Loucy (cell line): Measurements from ENCODE around the gene ADRB2.

Experiments
- H2AFZ ChIP-seq: fragments of 200-600 bp; sonication (generic); 2 replicates; pipeline ENCODE4 v1.6.0; 2016; ENCODE audit warnings: antibody characterized with exemption, mild to moderate bottlenecking, low read length, moderate library complexity
- H3F3A ChIP-seq: fragments of 200-600 bp; 2 replicates; pipeline ENCODE4 v1.6.0; 2016; ENCODE audit warnings: antibody characterized with exemption, low read depth, mild to moderate bottlenecking
- H3K27me3 ChIP-seq: fragments of 200-600 bp; sonication (generic); 2 replicates; pipeline ENCODE4 v1.6.1; 2014; ENCODE audit warnings: low read length, mild to moderate bottlenecking; ENCODE audit not compliant: insufficient read depth, poor library complexity, severe bottlenecking
- H3K36me3 ChIP-seq: fragments of 200-600 bp; sonication (generic); 2 replicates; pipeline ENCODE4 v1.6.1; 2016; ENCODE audit warnings: low read length; ENCODE audit not compliant: insufficient read depth
- H3K4me1 ChIP-seq: fragments of 200-600 bp; sonication (generic); 2 replicates; pipeline ENCODE4 v1.5.1; 2014; ENCODE audit warnings: low read length, mild to moderate bottlenecking; ENCODE audit not compliant: insufficient read depth, poor library complexity, severe bottlenecking
- H3K4me2 ChIP-seq: fragments of 200-600 bp; sonication (generic); 2 replicates; pipeline ENCODE4 v1.6.0; 2014; ENCODE audit warnings: antibody characterized with exemption, low read length, low read depth, mild to moderate bottlenecking; ENCODE audit not compliant: poor library complexity, severe bottlenecking
- H3K4me3 ChIP-seq: fragments of 200-600 bp; sonication (generic); 2 replicates; pipeline ENCODE4 v1.5.1; 2014; ENCODE audit warnings: low read length, mild to moderate bottlenecking, mixed read lengths; ENCODE audit not compliant: poor library complexity, severe bottlenecking
- H3K79me2 ChIP-seq: fragments of 200-600 bp; sonication (generic); 2 replicates; pipeline ENCODE4 v1.6.1; 2014; ENCODE audit warnings: low read length; ENCODE audit not compliant: insufficient read depth
- H3K9ac ChIP-seq: fragments of 200-600 bp; sonication (generic); 2 replicates; pipeline ENCODE4 v1.6.0; 2014; ENCODE audit warnings: mild to moderate bottlenecking, low read depth, low read length, moderate library complexity; ENCODE audit not compliant: poor library complexity, severe bottlenecking
- H3K9me2 ChIP-seq: fragments of 200-600 bp; sonication (generic); replicated peaks from 2 replicates; pipeline ENCODE4 v1.6.1; 2016; ENCODE audit warnings: low read depth, low read length, mixed read lengths
- H3K9me3 ChIP-seq: fragments of 200-600 bp; sonication (generic); 2 replicates; pipeline ENCODE4 v1.6.1; 2014; ENCODE audit warnings: mild to moderate bottlenecking, antibody characterized with exemption, low read length, low read depth; ENCODE audit not compliant: insufficient read depth
- H4K20me1 ChIP-seq: fragments of 200-600 bp; sonication (generic); 2 replicates; pipeline ENCODE4 v1.6.0; 2014; ENCODE audit warnings: antibody characterized with exemption, low read length, mild to moderate bottlenecking; ENCODE audit not compliant: insufficient read depth, poor library complexity, severe bottlenecking
- CTCF ChIP-seq: fragments of 200-600 bp; sonication (generic); conservative IDR thresholded peaks from 2 replicates; pipeline ENCODE4 v1.5.1; 2014; ENCODE audit warnings: mild to moderate bottlenecking, antibody characterized with exemption, low read length
- EZH2phosphoT487 ChIP-seq: fragments of 200-600 bp; IDR thresholded peaks from 2 replicates; pipeline ENCODE4 v1.6.1; 2018; ENCODE audit warnings: antibody characterized with exemption, mild to moderate bottlenecking, moderate library complexity, borderline replicate concordance

ADRB2 gene

GRCh38 chr5:148826739-148827070, 294 bp downstream of the ADRB2 start:
- Histone ChIP-seq H2AFZ (no peak overlapping the region), H3K79me2 (no peaks in the 10 kb centered on the region), H4K20me1 (no peaks in the 10 kb centered on the region), H3K9me2 (no peaks in the 10 kb centered on the region), H3F3A (no peaks in the 10 kb centered on the region), H3K36me3 (no peaks in the 10 kb centered on the region), H3K4me2 (no peak overlapping the region), H3K9ac (no peak overlapping the region), H3K9me3 (no peaks in the 10 kb centered on the region), H3K4me3 (no peak overlapping the region), H3K27me3 (no peaks in the 10 kb centered on the region), H3K4me1 (no peaks in the 10 kb centered on the region)
- no peak for TF ChIP-seq CTCF
- no peak for TF ChIP-seq EZH2phosphoT487

- no peaks in the 10 kb centered on the region for H3K9me2 ChIP-seq
- H3K9ac ChIP-seq = no peak overlapping the region
- no peak overlapping the region for H2AFZ ChIP-seq
- H3F3A ChIP-seq = no peaks in the 10 kb centered on the region
- H4K20me1 ChIP-seq = no peaks in the 10 kb centered on the region
- TF ChIP-seq CTCF (no peak), EZH2phosphoT487 (no peak)
- H3K4me2 ChIP-seq = no peak overlapping the region
- no peaks in the 10 kb centered on the region for H3K4me1 ChIP-seq
- H3K79me2 ChIP-seq = no peaks in the 10 kb centered on the region
- H3K4me3 ChIP-seq = no peak overlapping the region
- no peaks in the 10 kb centered on the region for H3K27me3 ChIP-seq
- H3K36me3 ChIP-seq = no peaks in the 10 kb centered on the region
- no peaks in the 10 kb centered on the region for H3K9me3 ChIP-seq
These were observed 1.3 kb downstream of the ADRB2 start for GRCh38 chr5:148827723-148828122.

GRCh38 chr5:148828511-148829247, 2.3 kb downstream of the ADRB2 start:
- Histone ChIP-seq H3K36me3 (no peaks in the 10 kb centered on the region), H3F3A (no peaks in the 10 kb centered on the region), H3K4me3 (no peak overlapping the region), H3K4me1 (no peaks in the 10 kb centered on the region), H3K9me2 (no peaks in the 10 kb centered on the region), H3K9me3 (no peaks in the 10 kb centered on the region), H4K20me1 (no peaks in the 10 kb centered on the region), H3K4me2 (no peak overlapping the region), H3K27me3 (no peaks in the 10 kb centered on the region), H2AFZ (no peak overlapping the region), H3K9ac (no peak overlapping the region), H3K79me2 (no peaks in the 10 kb centered on the region)
- TF ChIP-seq CTCF (0 out of 2 replicates have a peak, but pooled peaks have one; percentile 10), EZH2phosphoT487 (no peak)
